BLaER1 (cell line): ENCODE measurements around the gene PCBP1.
"Not testable (repeated sequence)": the region's sequence is repeated elsewhere in the genome, so short reads cannot be mapped to it uniquely, and the experiment has no call there.

Experiments
- H3K27ac ChIP-seq: shearing (Covaris generic); formaldehyde crosslinking; 2 replicates; pipeline ENCODE4 v1.8.1; 2022
- H3K27me3 ChIP-seq: shearing (Covaris generic); formaldehyde crosslinking; 2 replicates; pipeline ENCODE4 v1.8.1; 2022
- H3K36me3 ChIP-seq: shearing (Covaris generic); formaldehyde crosslinking; 2 replicates; pipeline ENCODE4 v1.8.1; 2022
- H3K4me1 ChIP-seq: shearing (Covaris generic); formaldehyde crosslinking; 2 replicates; pipeline ENCODE4 v1.8.1; 2022
- H3K4me2 ChIP-seq: shearing (Covaris generic); formaldehyde crosslinking; 2 replicates; pipeline ENCODE4 v1.8.1; 2022
- H3K4me3 ChIP-seq: shearing (Covaris generic); formaldehyde crosslinking; 2 replicates; pipeline ENCODE4 v1.8.1; 2022
- H3K9ac ChIP-seq: shearing (Covaris generic); formaldehyde crosslinking; 2 replicates; pipeline ENCODE4 v1.8.1; 2022
- H3K9me3 ChIP-seq: shearing (Covaris generic); formaldehyde crosslinking; 2 replicates; pipeline ENCODE4 v1.8.1; 2022
- H4K20me1 ChIP-seq: shearing (Covaris generic); formaldehyde crosslinking; 2 replicates; pipeline ENCODE4 v1.8.1; 2022
- Cebpa-rat ChIP-seq: shearing (Covaris generic); IDR thresholded peaks from 2 replicates; pipeline ENCODE4 v1.8.1; 2022

The PCBP1 gene

DNA sequence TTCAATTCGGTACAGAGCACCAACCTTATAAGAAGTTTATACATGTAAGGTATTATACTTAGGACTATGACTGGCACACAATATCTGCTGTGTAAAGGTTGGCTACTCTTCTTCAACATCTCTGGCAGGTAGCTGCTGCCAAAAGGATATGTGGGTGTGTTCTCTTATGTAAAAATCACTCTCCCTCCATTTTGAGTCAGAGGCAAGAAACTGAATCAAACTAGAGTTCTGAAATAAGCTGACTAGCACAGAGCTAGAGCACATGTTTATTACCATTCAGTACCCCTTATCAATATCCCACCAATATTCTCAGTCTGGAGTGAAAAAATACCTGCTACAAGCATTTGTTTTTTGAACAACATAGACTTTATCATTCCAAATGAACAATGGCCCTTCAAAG lies 38.0 kb upstream of the PCBP1 start:
- H3K27me3 ChIP-seq: no peaks in the 10 kb centered on the region
- H3K9ac ChIP-seq: no peak overlapping the region
- no peak overlapping the region for H3K4me3 ChIP-seq

DNA sequence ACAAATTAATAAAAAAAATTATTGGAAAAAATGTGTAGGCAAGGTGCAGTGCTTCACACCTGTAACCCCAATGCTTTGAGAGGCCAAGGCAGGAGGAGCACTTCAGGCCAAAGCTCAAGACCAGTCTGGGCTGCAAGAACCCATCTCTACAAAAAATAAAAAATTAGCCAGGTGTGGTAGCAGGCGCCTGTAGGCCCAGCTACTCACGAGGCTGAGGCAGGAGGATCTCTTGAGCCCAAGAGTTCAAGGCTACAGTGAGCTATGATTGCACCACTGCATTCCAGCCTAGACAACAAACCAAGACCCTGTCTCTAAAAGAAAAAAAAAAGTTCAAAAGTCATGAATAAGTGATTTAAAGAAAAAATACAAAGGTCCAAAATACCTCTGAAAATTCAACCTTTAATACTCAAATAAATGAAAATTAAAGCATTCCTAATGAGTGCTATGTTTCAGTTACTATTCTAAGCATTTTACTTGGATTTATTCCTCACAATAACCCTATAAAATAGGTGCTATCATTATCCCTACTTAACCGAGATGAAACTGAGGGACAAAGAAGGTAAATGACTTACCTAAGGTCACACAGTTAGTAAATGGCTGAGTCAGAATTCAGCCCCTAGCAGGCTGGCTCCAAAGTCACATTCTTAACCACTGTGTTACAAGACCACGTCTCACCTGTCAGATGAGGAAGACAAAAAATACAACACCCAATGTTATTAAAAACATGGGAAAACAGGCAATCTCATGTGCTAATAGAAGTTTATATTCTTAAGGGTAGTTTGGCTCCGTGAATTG lies 36.4 kb upstream of the PCBP1 start:
- H3K27me3 ChIP-seq: no peaks in the 10 kb centered on the region
- no peak for TF ChIP-seq Cebpa-rat
- no peak overlapping the region for H3K4me3 ChIP-seq
- H3K27ac ChIP-seq: no peak overlapping the region
- H3K4me1 ChIP-seq: no peaks in the 10 kb centered on the region
- no peaks in the 10 kb centered on the region; the same call in 1 of the 2 replicates for H4K20me1 ChIP-seq
- no peaks in the 10 kb centered on the region for H3K9me3 ChIP-seq
- peaks cover 97% of the 10 kb centered on the region for H3K36me3 ChIP-seq
- no peak overlapping the region for H3K4me2 ChIP-seq
- no peak overlapping the region for H3K9ac ChIP-seq

More for the DNA sequence above, 38.0 kb upstream of the PCBP1 start:
- Histone ChIP-seq H3K36me3 (peaks cover 97% of the 10 kb centered on the region), H3K4me2 (no peak overlapping the region), H3K27ac (no peak overlapping the region), H3K9me3 (no peaks in the 10 kb centered on the region), H3K4me1 (no peaks in the 10 kb centered on the region), H4K20me1 (no peaks in the 10 kb centered on the region; the same call in 1 of the 2 replicates)
- TF ChIP-seq Cebpa-rat: no peak

DNA sequence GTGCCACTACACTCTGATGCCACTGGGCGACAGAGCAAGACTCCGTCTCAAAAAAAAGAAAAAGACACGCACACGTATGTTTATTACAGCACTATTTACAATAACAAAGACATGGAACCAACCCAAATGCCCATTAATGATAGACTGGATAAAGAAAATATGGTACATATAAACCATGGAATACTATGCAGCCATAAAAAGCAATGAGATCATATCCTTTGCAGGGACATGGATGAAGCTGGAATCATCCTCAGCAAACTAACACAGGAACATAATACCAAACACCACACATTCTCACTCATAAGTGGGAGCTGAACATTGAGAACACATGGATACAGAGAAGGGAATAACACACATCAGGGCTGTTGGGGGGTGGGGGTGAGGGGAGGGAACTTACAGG lies 32.0 kb upstream of the PCBP1 start:
- peaks cover 99% of the 10 kb centered on the region for H3K36me3 ChIP-seq
- H4K20me1 ChIP-seq, H3K4me2 ChIP-seq, H3K27me3 ChIP-seq, H3K4me1 ChIP-seq, H3K9me3 ChIP-seq, H3K9ac ChIP-seq, H3K27ac ChIP-seq, H3K4me3 ChIP-seq: not testable (repeated sequence)

DNA sequence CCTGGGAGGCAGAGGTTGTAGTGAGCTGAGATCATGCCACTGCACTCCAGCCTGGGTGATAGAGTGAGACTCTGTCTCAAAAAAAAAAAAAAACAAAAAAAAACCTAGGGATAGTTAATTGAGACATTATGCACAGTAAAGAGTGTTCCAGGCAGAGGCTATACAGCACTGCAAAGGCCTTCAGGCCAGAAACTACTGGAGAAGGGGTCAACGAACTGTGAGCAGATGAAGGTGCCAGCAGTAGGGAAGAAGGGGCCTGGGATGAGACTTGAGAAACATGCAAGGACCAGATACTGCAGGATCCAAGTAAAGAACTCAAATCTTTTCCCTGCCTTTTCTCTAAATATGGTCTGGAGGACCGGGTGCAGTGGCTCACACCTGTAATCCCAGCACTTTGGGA lies 26.0 kb upstream of the PCBP1 start:
- H4K20me1 ChIP-seq: no peaks in the 10 kb centered on the region
- H3K36me3 ChIP-seq: peaks cover 99% of the 10 kb centered on the region
- H3K27ac ChIP-seq: no peak overlapping the region
- no peak overlapping the region for H3K9ac ChIP-seq
- peaks cover 11% of the 10 kb centered on the region for H3K9me3 ChIP-seq
- no peaks in the 10 kb centered on the region for H3K27me3 ChIP-seq
- no peak overlapping the region for H3K4me2 ChIP-seq
- no peaks in the 10 kb centered on the region for H3K4me1 ChIP-seq
- TF ChIP-seq Cebpa-rat: no peak
- H3K4me3 ChIP-seq: no peak overlapping the region

DNA sequence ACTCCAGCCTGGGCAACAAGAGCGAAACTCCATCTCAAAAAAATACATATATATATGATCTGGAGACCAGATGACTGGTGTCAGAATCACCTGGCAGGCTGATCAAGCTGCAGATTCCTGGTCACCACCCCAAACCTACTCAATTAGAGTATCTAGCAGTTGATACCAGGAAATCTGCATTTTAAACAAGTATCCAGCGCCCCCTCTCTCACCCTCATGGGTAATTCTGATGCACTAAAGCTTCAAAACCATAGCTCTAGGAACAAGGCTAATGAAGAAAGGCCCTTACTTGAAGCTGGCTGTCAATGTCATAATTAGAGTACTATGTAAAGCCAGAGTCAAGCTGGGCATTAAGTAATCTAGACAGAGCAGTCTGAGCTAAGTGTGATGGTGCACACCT lies 25.0 kb upstream of the PCBP1 start:
- peaks cover 11% of the 10 kb centered on the region for H3K9me3 ChIP-seq
- no peaks in the 10 kb centered on the region for H4K20me1 ChIP-seq
- no peak for TF ChIP-seq Cebpa-rat
- H3K9ac ChIP-seq: no peak overlapping the region
- H3K27me3 ChIP-seq: no peaks in the 10 kb centered on the region
- H3K36me3 ChIP-seq: peaks cover 100% of the 10 kb centered on the region
- no peak overlapping the region for H3K4me3 ChIP-seq
- H3K4me1 ChIP-seq: no peaks in the 10 kb centered on the region
- no peak overlapping the region for H3K4me2 ChIP-seq
- H3K27ac ChIP-seq: no peak overlapping the region

DNA sequence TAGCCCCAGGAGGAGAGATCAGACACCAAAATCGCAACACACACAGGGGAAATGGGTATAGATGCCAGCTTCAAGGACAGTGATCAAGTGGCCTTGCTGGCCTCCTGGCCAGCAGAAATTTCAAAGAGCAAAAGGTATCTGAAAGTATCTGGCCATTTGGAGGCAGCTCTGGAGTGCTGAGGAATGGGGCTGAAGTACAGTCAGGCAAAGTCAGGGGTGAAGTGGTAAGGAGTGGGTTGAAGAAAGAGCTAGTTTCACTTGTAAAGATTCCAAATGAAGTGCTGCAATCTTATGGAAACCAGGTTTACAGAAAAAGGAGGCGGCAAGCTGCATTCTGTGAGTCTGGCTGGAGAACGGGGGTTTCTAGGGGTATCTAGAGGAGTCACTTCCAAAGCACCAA lies 19.2 kb upstream of the PCBP1 start:
- Histone ChIP-seq H3K4me3 (no peak overlapping the region), H3K4me2 (no peak overlapping the region), H3K9me3 (no peaks in the 10 kb centered on the region), H4K20me1 (no peaks in the 10 kb centered on the region), H3K27me3 (no peaks in the 10 kb centered on the region), H3K4me1 (no peaks in the 10 kb centered on the region), H3K27ac (no peak overlapping the region), H3K36me3 (peaks cover 94% of the 10 kb centered on the region), H3K9ac (no peak overlapping the region)
- TF ChIP-seq Cebpa-rat: no peak

DNA sequence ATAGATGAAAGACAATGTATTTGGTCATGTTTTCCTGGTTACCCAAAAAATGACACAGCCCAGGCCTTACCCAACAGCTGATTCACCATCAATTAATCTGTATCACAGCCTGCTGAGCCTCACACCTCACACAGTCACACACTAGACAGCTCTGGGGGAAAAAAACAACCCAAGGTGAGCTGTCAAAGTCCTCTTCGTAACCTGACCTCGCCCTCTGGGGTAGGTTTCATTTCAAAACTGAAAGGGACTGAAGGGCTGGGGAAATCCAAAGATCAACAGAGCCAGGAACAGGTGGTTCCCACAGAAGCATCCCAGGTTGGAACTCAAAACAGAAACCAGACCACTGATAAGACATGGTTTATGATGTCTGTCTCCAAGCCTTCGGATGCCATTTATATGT lies 18.2 kb upstream of the PCBP1 start:
- peaks cover 94% of the 10 kb centered on the region for H3K36me3 ChIP-seq
- H3K4me2 ChIP-seq: no peak overlapping the region
- H3K4me3 ChIP-seq: no peak overlapping the region
- H3K4me1 ChIP-seq: no peaks in the 10 kb centered on the region
- no peak overlapping the region for H3K27ac ChIP-seq
- no peaks in the 10 kb centered on the region for H3K9me3 ChIP-seq
- H4K20me1 ChIP-seq: no peaks in the 10 kb centered on the region
- no peaks in the 10 kb centered on the region for H3K27me3 ChIP-seq
- no peak overlapping the region for H3K9ac ChIP-seq
- TF ChIP-seq Cebpa-rat: no peak

DNA sequence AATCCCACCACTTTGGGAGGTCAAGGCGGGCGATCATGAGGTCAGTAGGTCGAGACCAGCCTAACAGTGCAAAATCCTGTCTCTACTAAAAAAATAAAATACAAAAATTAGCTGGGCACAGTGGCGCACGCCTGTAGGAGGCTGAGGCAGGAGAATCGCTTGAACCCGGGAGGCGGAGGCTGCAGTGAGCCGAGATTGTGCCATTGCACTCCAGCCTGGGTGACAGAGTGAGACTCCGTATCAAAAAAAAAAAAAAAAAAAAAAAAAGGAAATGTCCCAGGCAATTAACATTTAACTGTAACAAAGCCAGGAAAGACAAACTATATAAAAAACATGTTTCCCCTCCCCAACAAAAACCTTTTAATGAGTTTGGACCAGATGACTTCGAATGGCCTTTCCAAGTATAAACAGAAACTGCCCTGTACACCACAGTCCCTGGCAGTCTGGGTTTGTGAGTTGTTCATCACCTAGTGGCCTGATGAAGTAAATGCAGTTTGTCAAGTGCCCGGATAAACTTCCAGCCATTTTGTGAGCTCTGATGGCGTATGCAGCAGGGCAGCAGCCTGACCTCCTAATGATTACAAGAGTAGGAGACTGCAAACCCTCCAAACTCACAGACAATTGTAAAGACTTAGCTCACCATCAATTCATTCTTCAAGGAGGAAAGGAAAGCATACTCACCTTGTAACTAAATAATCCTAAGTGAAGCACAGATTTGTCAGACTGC lies 16.6 kb upstream of the PCBP1 start:
- Histone ChIP-seq H3K9ac (no peak overlapping the region), H3K27ac (no peak overlapping the region), H3K9me3 (no peaks in the 10 kb centered on the region), H3K4me2 (no peak overlapping the region), H4K20me1 (no peaks in the 10 kb centered on the region), H3K4me3 (no peak overlapping the region), H3K36me3 (peaks cover 94% of the 10 kb centered on the region), H3K4me1 (no peaks in the 10 kb centered on the region), H3K27me3 (no peaks in the 10 kb centered on the region)
- TF ChIP-seq Cebpa-rat: no peak

DNA sequence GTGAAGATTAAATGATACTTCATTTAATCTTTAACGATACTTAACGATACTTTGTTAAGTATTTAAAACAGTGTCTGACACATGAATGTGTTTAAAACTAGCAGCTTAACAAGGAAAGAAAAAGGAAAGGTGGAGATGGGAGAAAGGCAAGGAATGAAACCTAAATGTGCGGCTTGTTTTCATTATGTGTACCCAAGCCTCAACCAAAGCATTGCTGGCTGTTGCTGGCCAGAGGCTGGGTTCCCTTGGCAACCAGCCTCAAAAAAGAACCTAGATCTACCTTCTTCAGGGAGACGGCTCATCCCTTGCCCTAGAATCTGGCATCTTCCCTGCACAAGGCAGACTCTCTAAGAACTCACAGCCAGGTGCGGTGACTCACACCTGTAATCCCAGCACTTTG lies 13.8 kb upstream of the PCBP1 start:
- Histone ChIP-seq H3K9ac (no peak overlapping the region), H3K4me3 (no peak overlapping the region), H3K27ac (no peak overlapping the region), H3K9me3 (no peaks in the 10 kb centered on the region), H3K4me2 (no peak overlapping the region), H3K36me3 (peaks cover 95% of the 10 kb centered on the region), H3K27me3 (no peaks in the 10 kb centered on the region), H4K20me1 (no peaks in the 10 kb centered on the region), H3K4me1 (peaks cover 8% of the 10 kb centered on the region)
- TF ChIP-seq Cebpa-rat: no peak

DNA sequence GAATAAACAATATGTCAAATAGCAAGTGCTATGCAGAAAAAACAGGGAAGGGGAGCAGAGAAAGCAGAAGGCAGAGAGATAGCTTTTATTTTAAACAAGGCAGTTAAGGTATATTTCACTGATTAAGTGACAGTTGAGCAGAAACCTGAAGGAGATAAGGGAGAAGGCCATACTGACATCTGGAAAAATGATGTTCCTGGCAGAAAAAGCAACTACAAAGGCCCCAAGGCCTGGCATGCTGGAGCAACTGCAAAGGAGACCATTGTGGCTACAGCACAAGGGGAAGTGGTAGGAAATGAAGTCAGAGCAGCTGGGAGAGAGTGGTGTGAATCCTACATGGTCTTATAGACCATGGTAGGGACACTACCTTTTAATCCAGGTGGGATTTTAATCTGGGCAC lies 8.9 kb upstream of the PCBP1 start:
- 0 out of 2 replicates have a peak overlapping the region, but pooled peaks have one; percentile 20 for H3K9ac ChIP-seq
- no peaks in the 10 kb centered on the region for H3K27me3 ChIP-seq
- peaks cover 37% of the 10 kb centered on the region for H3K4me1 ChIP-seq
- H3K36me3 ChIP-seq: peaks cover 99% of the 10 kb centered on the region
- H3K9me3 ChIP-seq: no peaks in the 10 kb centered on the region
- TF ChIP-seq Cebpa-rat: no peak
- H3K27ac ChIP-seq: peak overlapping the region; percentile 66
- peak overlapping the region; percentile 55 for H3K4me2 ChIP-seq
- H4K20me1 ChIP-seq: no peaks in the 10 kb centered on the region
- H3K4me3 ChIP-seq: no peak overlapping the region
